ENCODE measurements around the gene HEATR1.

DNA sequence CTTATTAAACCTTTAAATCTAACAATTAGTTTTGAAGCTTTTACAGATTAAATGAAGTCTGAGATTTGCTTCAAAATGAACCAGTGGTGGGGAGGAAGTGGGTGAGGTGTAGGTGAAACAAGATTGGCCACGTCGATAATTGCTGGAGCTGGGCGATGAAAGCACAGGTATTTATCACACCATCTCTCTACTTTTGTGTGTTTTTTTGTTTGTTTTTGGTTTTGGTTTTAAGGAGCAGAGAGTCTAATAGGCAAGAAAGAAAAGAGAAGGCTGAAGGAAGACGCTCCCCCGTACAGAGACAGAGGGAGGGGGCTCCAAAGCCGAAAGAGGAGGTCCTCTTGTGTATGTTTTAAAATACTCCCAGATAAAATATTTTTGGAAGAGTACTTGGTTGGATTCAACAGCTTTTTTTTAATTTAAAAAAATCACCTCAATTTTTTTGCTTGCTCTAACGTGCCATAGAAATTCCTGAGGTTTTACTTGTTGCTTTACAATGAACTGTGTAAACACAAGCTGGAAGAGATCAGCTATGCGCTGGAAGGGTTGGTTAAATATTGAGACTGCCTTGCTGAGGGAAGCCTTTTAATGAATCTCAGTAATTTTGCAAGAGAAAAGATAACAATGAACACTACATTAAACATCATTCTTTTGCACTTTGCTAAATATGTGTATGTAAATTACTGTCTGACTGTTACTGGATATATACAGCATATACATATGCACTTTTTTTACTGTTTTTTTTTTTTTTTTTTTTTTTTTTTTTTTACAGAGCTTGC lies 87.2 kb downstream of the HEATR1 start:
- TF ChIP-seq EP300 (IDR thresholded peaks at IDR 0.05; ENCODE audit: borderline replicate concordance in 1 of 2, low read depth in 1 of 2, low read length in 1 of 2) (no peak), TAF1 (IDR thresholded peaks at IDR 0.05; ENCODE audit: borderline replicate concordance, low read depth, low read length) (no peak), POLR2AphosphoS5 (IDR thresholded peaks at IDR 0.05; ENCODE audit: low read depth, low read length) (no peak), EZH2phosphoT487 (IDR thresholded peaks at IDR 0.05; ENCODE audit: borderline replicate concordance, low read depth) (no peak), ELF1 (IDR thresholded peaks at IDR 0.05) (no peak), GABPA (IDR thresholded peaks at IDR 0.05; ENCODE audit: low read depth) (no peak)
- TF ChIP-seq, protein P1, sequence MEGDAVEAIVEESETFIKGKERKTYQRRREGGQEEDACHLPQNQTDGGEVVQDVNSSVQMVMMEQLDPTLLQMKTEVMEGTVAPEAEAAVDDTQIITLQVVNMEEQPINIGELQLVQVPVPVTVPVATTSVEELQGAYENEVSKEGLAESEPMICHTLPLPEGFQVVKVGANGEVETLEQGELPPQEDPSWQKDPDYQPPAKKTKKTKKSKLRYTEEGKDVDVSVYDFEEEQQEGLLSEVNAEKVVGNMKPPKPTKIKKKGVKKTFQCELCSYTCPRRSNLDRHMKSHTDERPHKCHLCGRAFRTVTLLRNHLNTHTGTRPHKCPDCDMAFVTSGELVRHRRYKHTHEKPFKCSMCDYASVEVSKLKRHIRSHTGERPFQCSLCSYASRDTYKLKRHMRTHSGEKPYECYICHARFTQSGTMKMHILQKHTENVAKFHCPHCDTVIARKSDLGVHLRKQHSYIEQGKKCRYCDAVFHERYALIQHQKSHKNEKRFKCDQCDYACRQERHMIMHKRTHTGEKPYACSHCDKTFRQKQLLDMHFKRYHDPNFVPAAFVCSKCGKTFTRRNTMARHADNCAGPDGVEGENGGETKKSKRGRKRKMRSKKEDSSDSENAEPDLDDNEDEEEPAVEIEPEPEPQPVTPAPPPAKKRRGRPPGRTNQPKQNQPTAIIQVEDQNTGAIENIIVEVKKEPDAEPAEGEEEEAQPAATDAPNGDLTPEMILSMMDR (IDR thresholded peaks at IDR 0.05), result no peak
- TF ChIP-seq, protein P2, sequence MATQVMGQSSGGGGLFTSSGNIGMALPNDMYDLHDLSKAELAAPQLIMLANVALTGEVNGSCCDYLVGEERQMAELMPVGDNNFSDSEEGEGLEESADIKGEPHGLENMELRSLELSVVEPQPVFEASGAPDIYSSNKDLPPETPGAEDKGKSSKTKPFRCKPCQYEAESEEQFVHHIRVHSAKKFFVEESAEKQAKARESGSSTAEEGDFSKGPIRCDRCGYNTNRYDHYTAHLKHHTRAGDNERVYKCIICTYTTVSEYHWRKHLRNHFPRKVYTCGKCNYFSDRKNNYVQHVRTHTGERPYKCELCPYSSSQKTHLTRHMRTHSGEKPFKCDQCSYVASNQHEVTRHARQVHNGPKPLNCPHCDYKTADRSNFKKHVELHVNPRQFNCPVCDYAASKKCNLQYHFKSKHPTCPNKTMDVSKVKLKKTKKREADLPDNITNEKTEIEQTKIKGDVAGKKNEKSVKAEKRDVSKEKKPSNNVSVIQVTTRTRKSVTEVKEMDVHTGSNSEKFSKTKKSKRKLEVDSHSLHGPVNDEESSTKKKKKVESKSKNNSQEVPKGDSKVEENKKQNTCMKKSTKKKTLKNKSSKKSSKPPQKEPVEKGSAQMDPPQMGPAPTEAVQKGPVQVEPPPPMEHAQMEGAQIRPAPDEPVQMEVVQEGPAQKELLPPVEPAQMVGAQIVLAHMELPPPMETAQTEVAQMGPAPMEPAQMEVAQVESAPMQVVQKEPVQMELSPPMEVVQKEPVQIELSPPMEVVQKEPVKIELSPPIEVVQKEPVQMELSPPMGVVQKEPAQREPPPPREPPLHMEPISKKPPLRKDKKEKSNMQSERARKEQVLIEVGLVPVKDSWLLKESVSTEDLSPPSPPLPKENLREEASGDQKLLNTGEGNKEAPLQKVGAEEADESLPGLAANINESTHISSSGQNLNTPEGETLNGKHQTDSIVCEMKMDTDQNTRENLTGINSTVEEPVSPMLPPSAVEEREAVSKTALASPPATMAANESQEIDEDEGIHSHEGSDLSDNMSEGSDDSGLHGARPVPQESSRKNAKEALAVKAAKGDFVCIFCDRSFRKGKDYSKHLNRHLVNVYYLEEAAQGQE (IDR thresholded peaks at IDR 0.05; ENCODE audit: low read depth, low read length), result no peak
- TF ChIP-seq, protein P3, sequence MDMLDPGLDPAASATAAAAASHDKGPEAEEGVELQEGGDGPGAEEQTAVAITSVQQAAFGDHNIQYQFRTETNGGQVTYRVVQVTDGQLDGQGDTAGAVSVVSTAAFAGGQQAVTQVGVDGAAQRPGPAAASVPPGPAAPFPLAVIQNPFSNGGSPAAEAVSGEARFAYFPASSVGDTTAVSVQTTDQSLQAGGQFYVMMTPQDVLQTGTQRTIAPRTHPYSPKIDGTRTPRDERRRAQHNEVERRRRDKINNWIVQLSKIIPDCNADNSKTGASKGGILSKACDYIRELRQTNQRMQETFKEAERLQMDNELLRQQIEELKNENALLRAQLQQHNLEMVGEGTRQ (IDR thresholded peaks at IDR 0.05; ENCODE audit: borderline replicate concordance, low read depth, low read length), result no peak
